Measurements from ENCODE around the gene LAMTOR1. TPM values are rescaled to one million over a fixed set of nuclear protein-coding genes. Genes with fewer than 3 reads are reported as not detected.

Gene LAMTOR1
- total RNA-seq, 1 donor from 2014 or later = 79.2 TPM

DNA sequence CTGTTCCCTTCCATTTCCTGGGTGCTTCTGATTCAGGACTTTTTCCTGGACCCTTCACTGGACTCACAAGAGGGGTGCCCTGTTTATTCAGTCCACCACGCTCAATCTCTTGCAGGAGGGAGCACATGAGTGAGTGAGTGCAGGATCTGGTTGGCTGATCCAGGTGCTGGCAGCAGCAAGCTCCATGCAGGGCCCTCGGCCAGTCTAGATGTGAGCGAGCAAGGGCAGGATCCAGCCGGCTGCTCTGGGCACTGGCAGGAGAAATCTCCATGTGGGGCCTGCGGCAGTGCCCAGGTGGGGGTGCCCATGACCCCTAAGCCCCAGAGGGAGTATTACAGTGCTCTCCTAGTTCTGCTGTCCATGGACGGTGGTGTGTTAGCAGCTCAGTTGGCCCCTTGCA is 20.9 kb upstream of the LAMTOR1 start:
- no peak overlapping the region for H3K4me3 ChIP-seq (ENCODE audit: low read depth, low read length)
- peaks cover 1% of the 10 kb centered on the region for H3K36me3 ChIP-seq (ENCODE audit: control insufficient read depth, insufficient read depth, low read length)
- TF ChIP-seq, protein P1, sequence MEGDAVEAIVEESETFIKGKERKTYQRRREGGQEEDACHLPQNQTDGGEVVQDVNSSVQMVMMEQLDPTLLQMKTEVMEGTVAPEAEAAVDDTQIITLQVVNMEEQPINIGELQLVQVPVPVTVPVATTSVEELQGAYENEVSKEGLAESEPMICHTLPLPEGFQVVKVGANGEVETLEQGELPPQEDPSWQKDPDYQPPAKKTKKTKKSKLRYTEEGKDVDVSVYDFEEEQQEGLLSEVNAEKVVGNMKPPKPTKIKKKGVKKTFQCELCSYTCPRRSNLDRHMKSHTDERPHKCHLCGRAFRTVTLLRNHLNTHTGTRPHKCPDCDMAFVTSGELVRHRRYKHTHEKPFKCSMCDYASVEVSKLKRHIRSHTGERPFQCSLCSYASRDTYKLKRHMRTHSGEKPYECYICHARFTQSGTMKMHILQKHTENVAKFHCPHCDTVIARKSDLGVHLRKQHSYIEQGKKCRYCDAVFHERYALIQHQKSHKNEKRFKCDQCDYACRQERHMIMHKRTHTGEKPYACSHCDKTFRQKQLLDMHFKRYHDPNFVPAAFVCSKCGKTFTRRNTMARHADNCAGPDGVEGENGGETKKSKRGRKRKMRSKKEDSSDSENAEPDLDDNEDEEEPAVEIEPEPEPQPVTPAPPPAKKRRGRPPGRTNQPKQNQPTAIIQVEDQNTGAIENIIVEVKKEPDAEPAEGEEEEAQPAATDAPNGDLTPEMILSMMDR (IDR thresholded peaks at IDR 0.05; ENCODE audit: insufficient read depth, low read length, severe bottlenecking) = no peak
- no peaks in the 10 kb centered on the region for H3K27me3 ChIP-seq (ENCODE audit: control insufficient read depth, insufficient read depth, low read length)
- DNase-seq (ENCODE audit: low read depth) (no peak), FAIRE-seq (no peak)

DNA sequence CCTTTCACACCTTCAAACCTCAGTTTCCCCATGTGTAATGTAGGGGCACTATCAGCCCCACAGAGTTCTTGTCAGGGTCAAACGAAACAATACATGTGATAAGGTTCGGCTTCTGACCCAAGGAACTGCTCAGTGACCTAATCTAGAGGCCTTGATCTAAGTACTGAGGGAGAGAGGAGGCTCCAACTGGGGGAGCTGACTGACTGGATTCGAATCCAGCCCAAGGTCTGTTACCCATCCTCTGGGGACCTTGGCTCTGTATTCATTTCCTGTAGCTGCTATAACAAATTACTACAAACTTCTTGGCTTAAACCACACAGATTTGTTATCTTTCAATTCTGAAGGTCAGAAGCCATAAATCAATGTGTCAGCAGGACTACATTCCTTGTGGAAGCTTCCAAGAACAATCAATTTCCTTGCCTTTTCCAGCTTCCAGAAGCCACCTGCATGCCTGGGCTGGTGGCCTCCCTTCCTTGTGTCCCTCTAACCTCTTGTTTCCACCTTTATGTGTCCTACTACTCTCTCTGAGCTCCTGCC is 20.1 kb upstream of the LAMTOR1 start:
- DNase-seq (ENCODE audit: low read depth) (no peak), FAIRE-seq (no peak)
- TF ChIP-seq, protein P1 (IDR thresholded peaks at IDR 0.05; ENCODE audit: insufficient read depth, low read length, severe bottlenecking) = no peak
- H3K27me3 ChIP-seq (ENCODE audit: control insufficient read depth, insufficient read depth, low read length) = no peaks in the 10 kb centered on the region
- H3K36me3 ChIP-seq (ENCODE audit: control insufficient read depth, insufficient read depth, low read length) = peaks cover 1% of the 10 kb centered on the region
- H3K4me3 ChIP-seq (ENCODE audit: low read depth, low read length) = no peak overlapping the region

DNA sequence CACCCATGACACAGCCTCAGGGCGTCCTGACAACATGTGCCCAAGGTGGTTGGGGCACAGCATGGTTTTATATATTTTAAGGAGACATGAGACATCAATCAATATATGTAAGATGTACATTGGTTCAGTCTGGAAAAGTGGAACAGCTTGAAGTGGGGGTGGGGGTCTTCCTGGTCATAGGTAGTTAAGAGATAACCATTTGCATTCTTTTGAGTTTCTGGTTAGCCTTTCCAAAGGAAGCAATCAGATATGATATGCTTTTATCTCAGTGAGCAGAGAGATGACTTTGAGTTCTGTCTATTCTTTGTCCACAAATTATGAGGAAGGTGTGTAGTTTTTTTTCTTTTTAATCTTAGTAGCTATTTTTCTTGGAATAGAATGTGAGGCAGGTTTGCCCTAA is 19.5 kb upstream of the LAMTOR1 start:
- FAIRE-seq (no peak), DNase-seq (ENCODE audit: low read depth) (no peak)
- Histone ChIP-seq H3K27me3 (ENCODE audit: control insufficient read depth, insufficient read depth, low read length) (no peaks in the 10 kb centered on the region), H3K4me3 (ENCODE audit: low read depth, low read length) (no peak overlapping the region), H3K36me3 (ENCODE audit: control insufficient read depth, insufficient read depth, low read length) (peaks cover 1% of the 10 kb centered on the region)
- TF ChIP-seq, protein P1 (IDR thresholded peaks at IDR 0.05; ENCODE audit: insufficient read depth, low read length, severe bottlenecking) = no peak

DNA sequence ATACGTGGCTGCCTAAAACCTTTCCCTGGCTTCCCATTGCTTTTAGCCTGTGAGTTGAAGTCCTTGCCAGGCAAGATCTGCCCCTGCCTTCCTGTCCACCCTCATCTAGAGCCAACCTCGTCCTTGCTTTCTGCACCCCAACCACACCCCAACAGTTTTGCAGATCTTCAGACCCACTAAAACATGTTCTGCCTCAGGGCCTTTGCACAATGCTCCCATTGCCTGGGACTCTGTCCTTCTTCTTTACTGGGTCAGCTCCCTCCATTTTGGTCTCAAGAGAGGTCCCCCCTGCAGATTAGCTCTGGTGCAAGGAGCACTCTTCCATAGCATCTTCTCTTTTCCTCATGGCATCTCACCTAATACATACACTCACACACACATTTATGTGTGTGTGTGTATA is 17.8 kb upstream of the LAMTOR1 start:
- TF ChIP-seq, protein P1 (IDR thresholded peaks at IDR 0.05; ENCODE audit: insufficient read depth, low read length, severe bottlenecking) = no peak
- Histone ChIP-seq H3K36me3 (ENCODE audit: control insufficient read depth, insufficient read depth, low read length) (peaks cover 1% of the 10 kb centered on the region), H3K4me3 (ENCODE audit: low read depth, low read length) (no peak overlapping the region), H3K27me3 (ENCODE audit: control insufficient read depth, insufficient read depth, low read length) (no peaks in the 10 kb centered on the region)
- DNase-seq (ENCODE audit: low read depth) (no peak), FAIRE-seq (no peak)

DNA sequence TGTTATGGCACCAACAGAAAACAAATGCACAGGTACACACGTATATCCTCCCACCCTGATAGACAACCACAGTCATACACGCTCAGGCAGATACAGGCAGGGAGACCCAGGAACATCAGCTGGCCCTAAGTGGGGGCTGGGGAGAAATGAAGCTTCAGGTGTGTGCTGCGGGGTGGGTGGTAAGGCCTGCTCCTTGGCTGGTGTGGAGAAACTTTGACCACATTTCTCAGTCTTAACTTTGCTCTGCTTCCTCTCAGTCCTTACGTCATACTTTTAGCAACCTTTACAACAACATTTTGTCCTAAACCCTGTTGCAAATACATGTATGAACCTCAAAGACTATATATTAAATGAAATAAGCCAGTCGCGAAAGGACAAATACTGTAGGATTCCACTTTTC is 16.1 kb upstream of the LAMTOR1 start:
- Histone ChIP-seq H3K27me3 (ENCODE audit: control insufficient read depth, insufficient read depth, low read length) (no peaks in the 10 kb centered on the region), H3K36me3 (ENCODE audit: control insufficient read depth, insufficient read depth, low read length) (peaks cover 1% of the 10 kb centered on the region), H3K4me3 (ENCODE audit: low read depth, low read length) (no peak overlapping the region)
- DNase-seq (ENCODE audit: low read depth) (no peak), FAIRE-seq (no peak)
- TF ChIP-seq, protein P1 (IDR thresholded peaks at IDR 0.05; ENCODE audit: insufficient read depth, low read length, severe bottlenecking) = no peak

Data from bronchial epithelial cell (primary cell).